HepG2 (cell line): Measurements from ENCODE around the gene TRMT1. TPM values are rescaled to one million over a fixed set of nuclear protein-coding genes. Genes with fewer than 3 reads are reported as not detected.

Experiments used
- ATAC-seq: fragments of 200-7000 bp; cut with Tn5 transposase; 3 replicates; pipeline ENCODE4 v1.9.1; 2020; ENCODE audit warnings: mild to moderate bottlenecking, moderate library complexity
- BruUV-seq: library from RNA; stranded (reverse); fragments of 400-500 nt; replicated peaks from 2 replicates; lab custom pipeline; 2021; lab: Mats Ljungman, UMichigan
- CTCF ChIA-PET: fragments of 300-600 bp; formaldehyde crosslinking; extraction: SDS; loops from one replicate; lab custom pipeline; 2021; ENCODE audit warnings: low total read pairs, inconsistent platforms, low intra/inter-chr PET ratio; lab: Yijun Ruan, JAX
- POLR2A ChIA-PET: fragments of 350-600 bp; sonication (Branson Sonifier 250); formaldehyde crosslinking; loops from one replicate; lab custom pipeline; 2020; ENCODE audit warnings: antibody characterized with exemption, inconsistent platforms; lab: Yijun Ruan, JAX
- DNase-seq: peaks from one replicate; pipeline ENCODE4 v3.0.0-alpha.2; 2015; ENCODE audit warnings: low spot score
- FAIRE-seq: peaks from 3 replicates; lab custom pipeline; 2011; peaks lifted over from hg19 to GRCh38; lab: Jason Lieb, UNC
- H2AFZ ChIP-seq: one replicate; pipeline ENCODE4 v1.6.1; 2011; ENCODE audit warnings: low read length, inconsistent platforms
- H3K27ac ChIP-seq: fragments of 300-600 bp; 3 replicates; pipeline ENCODE4 v1.8.0; 2011; ENCODE audit warnings: mixed run types, mild to moderate bottlenecking, mixed read lengths, low read length, inconsistent platforms; ENCODE audit not compliant: insufficient read depth; ENCODE audit errors: extremely low read length
- H3K27me3 ChIP-seq, 2 experiments: fragments of 200-600 bp in 1 of 2; 2 replicates in 1 of 2; 3 replicates in 1 of 2; pipeline versions ENCODE4 v1.6.0 to v1.8.0; 2011; ENCODE audit warnings: low read length in 2 of 2, mild to moderate bottlenecking in 2 of 2, moderate library complexity in 2 of 2, inconsistent platforms in 1 of 2; ENCODE audit not compliant: insufficient read depth in 2 of 2, control insufficient read depth in 1 of 2
- H3K36me3 ChIP-seq, 2 experiments: fragments of 200-600 bp in 1 of 2; replicated peaks in 1 of 2; 2 replicates in 1 of 2; 3 replicates in 1 of 2; pipeline versions ENCODE4 v1.5.1 to v1.8.0; 2011; ENCODE audit warnings: low read length in 2 of 2, inconsistent platforms in 1 of 2; ENCODE audit not compliant: insufficient read depth in 2 of 2, control insufficient read depth in 1 of 2
- H3K4me1 ChIP-seq: 2 replicates; pipeline ENCODE4 v1.5.1; 2012; ENCODE audit warnings: low read length, inconsistent platforms; ENCODE audit not compliant: insufficient read depth
- H3K4me2 ChIP-seq: 2 replicates; pipeline ENCODE4 v1.6.0; 2011; ENCODE audit warnings: low read depth, low read length, inconsistent platforms
- H3K4me3 ChIP-seq, 3 experiments: fragments of 200-600 bp in 1 of 3; sonication (generic), shearing (Covaris generic) in 1 of 3; replicated peaks in 1 of 3; 2 replicates each; pipeline ENCODE4 v1.5.1; 2011 to 2016; ENCODE audit warnings: low read length in 3 of 3, inconsistent platforms in 2 of 3, low read depth in 2 of 3, mild to moderate bottlenecking in 2 of 3, control low read depth in 1 of 3, mixed read lengths in 1 of 3; ENCODE audit not compliant: insufficient read depth in 1 of 3
- H3K79me2 ChIP-seq: one replicate; pipeline ENCODE4 v1.6.1; 2011; ENCODE audit warnings: low read length, inconsistent platforms; ENCODE audit not compliant: insufficient read depth
- H3K9ac ChIP-seq: 2 replicates; pipeline ENCODE4 v1.6.0; 2011; ENCODE audit warnings: mild to moderate bottlenecking, low read depth, low read length, inconsistent platforms; ENCODE audit not compliant: insufficient read depth
- H3K9me3 ChIP-seq: 2 replicates; pipeline ENCODE4 v1.5.1; 2012; ENCODE audit warnings: mild to moderate bottlenecking, low read length
- H4K20me1 ChIP-seq: 2 replicates; pipeline ENCODE4 v1.6.0; 2011; ENCODE audit warnings: inconsistent platforms, mild to moderate bottlenecking, low read length, moderate library complexity; ENCODE audit not compliant: insufficient read depth
- HDAC2 ChIP-seq: sonication (generic); formaldehyde crosslinking; IDR thresholded peaks from 2 replicates; pipeline ENCODE4 v1.4.0; 2020; ENCODE audit warnings: missing genetic modification reagents
- NFE2L2 ChIP-seq: fragments of 150-350 bp; IDR thresholded peaks from 2 replicates; pipeline ENCODE4 v1.6.1; 2014; ENCODE audit warnings: low read length
- NFIC ChIP-seq: IDR thresholded peaks from 2 replicates; pipeline ENCODE4 v1.6.1; 2012; ENCODE audit warnings: mild to moderate bottlenecking, low read length, inconsistent platforms
- SKI ChIP-seq: fragments of 450-650 bp; IDR thresholded peaks from one replicate; pipeline ENCODE4 v1.6.1; 2018; ENCODE audit warnings: mild to moderate bottlenecking; ENCODE audit not compliant: partially characterized antibody
- SMYD3 ChIP-seq: sonication (generic); formaldehyde crosslinking; IDR thresholded peaks from 2 replicates; pipeline ENCODE4 v1.8.1; 2023; ENCODE audit warnings: mild to moderate bottlenecking, missing genetic modification reagents
- SRF ChIP-seq: IDR thresholded peaks from 2 replicates; pipeline ENCODE4 v1.6.1; 2011; ENCODE audit warnings: mild to moderate bottlenecking, low read depth, low read length, moderate library complexity
- STAG1 ChIP-seq: sonication (generic); formaldehyde crosslinking; IDR thresholded peaks from 2 replicates; pipeline ENCODE4 v1.4.0; 2020; ENCODE audit warnings: missing genetic modification reagents
- U2AF2 ChIP-seq: fragments of 200-400 bp; formaldehyde crosslinking; IDR thresholded peaks from 2 replicates; pipeline ENCODE4 v1.6.1; 2017; ENCODE audit warnings: low read depth, mild to moderate bottlenecking, low read length
- ZNF124 ChIP-seq: sonication (generic); formaldehyde crosslinking; IDR thresholded peaks from 2 replicates; pipeline ENCODE4 v1.4.0; 2020; ENCODE audit warnings: missing genetic modification reagents
- ZNF17 ChIP-seq: sonication (generic); formaldehyde crosslinking; IDR thresholded peaks from 2 replicates; pipeline ENCODE4 v1.5.0; 2020; ENCODE audit warnings: mild to moderate bottlenecking, missing genetic modification reagents
- ZNF264 ChIP-seq: sonication (generic); formaldehyde crosslinking; IDR thresholded peaks from 2 replicates; pipeline ENCODE4 v1.4.0; 2020; ENCODE audit warnings: missing genetic modification reagents
- ZNF605 ChIP-seq: sonication (generic); formaldehyde crosslinking; IDR thresholded peaks from 2 replicates; pipeline ENCODE4 v1.8.0; 2022; ENCODE audit warnings: mild to moderate bottlenecking, missing genetic modification reagents
- ZNF709 ChIP-seq: sonication (generic); formaldehyde crosslinking; IDR thresholded peaks from 2 replicates; pipeline ENCODE4 v1.5.0; 2020; ENCODE audit warnings: mild to moderate bottlenecking, missing genetic modification reagents
- ZNF777 ChIP-seq: sonication (generic); formaldehyde crosslinking; IDR thresholded peaks from 2 replicates; pipeline ENCODE4 v1.4.0; 2020; ENCODE audit warnings: missing genetic modification reagents
- ZSCAN21 ChIP-seq: sonication (generic); formaldehyde crosslinking; IDR thresholded peaks from 2 replicates; pipeline ENCODE4 v1.8.0; 2022; ENCODE audit warnings: mild to moderate bottlenecking, missing genetic modification reagents, moderate library complexity, borderline replicate concordance
- WGBS: methylation state at CpG from one replicate; pipeline ENCODE4 v1.1.6; 2017; ENCODE audit warnings: low lambda C conversion rate; 5-methylcytosine and 5-hydroxymethylcytosine counted together
- in situ Hi-C: cut with HindIII; loops from 2 replicates; pipeline ENCODE4 v1.10.0; 2017; ENCODE audit warnings: low pct_unique_long_range_greater_than_20kb; ENCODE audit not compliant: extremely low pct_ligation_motif_present
- intact Hi-C: fragments of 100-400 bp; cut with micrococcal nuclease; formaldehyde crosslinking; loops from one replicate; pipeline ENCODE4 v1.10.0; 2022; ENCODE audit not compliant: unreplicated experiment
- polyA plus RNA-seq, 8 experiments: library from polyadenylated mRNA; depleted of rRNA in 3 of 8; stranded (reverse) in 7 of 8; unstranded in 1 of 8; fragments of >200 nt; fragmentation: Illumina TruSeq in 4 of 8; extraction: Trizol in 4 of 8; gene quantifications; 2 replicates each; pipeline versions ENCODE4 v1.2.1 to v1.2.3, GENCODE V29; 2011 to 2016; ENCODE audit warnings: low read depth in 4 of 8, missing spikeins in 1 of 8, mixed read lengths in 1 of 8; ENCODE audit not compliant: insufficient read depth in 1 of 8
- total RNA-seq, 5 experiments: library from RNA; depleted of rRNA; stranded (reverse); fragments of >200 nt; fragmentation: Illumina TruSeq; extraction: Trizol; gene quantifications; 2 replicates each; pipeline ENCODE4 v1.2.3, GENCODE V29; 2016; ENCODE audit warnings: low read depth in 1 of 5
- TF ChIP-seq, protein P1 (sequence below): IDR thresholded peaks from 2 replicates; pipeline ENCODE4 v1.6.1; 2016; ENCODE audit warnings: low read depth
- TF ChIP-seq, protein P2 (sequence below), 2 experiments: sonication (generic) in 1 of 2; formaldehyde crosslinking in 1 of 2; IDR thresholded peaks; 2 replicates each; pipeline versions ENCODE4 v1.4.0 to v1.6.1; 2018 to 2020; ENCODE audit warnings: missing genetic modification reagents in 2 of 2, borderline replicate concordance in 1 of 2, low read depth in 1 of 2, mild to moderate bottlenecking in 1 of 2, missing biosample characterization in 1 of 2

TRMT1 gene
- total and polyA plus RNA-seq, 2 of the 13 experiments (the other 11 are each of a cell fraction or from before 2014, with no cell fraction given) = 35.5 to 44.1 TPM

DNA sequence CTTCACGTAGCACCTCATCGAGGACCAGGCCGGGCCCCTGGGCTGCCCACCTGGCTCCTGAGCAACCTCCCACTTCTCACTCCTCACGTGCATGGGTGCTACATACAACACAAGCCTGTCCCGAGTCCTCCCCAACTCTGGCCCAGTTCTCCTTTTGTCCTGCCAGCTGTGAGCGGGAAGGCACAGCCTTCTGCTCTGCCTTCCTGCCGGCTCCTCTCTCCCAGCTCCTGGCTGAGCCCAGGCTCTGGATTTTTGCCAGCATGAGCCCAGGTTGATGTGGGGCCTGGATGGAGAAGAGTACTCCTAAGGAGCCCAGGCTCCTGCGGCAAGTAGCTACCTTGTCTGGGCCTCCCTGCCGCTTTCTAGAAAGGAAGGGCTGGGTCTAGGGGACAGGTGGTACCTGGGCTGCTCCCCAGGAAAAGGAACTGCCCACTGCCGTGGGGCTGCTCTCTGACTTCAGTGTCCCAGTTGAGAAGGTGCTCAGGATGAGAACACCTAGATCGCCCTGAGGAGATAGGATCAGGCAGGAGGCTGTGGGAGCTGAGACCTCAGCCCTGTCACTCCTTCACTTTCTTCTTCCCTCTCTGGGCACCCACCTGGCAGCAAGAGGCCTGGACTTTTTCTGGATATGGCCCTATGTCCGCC, 37.5 kb downstream of the TRMT1 start:
- no TSS peak for BruUV-seq
- peaks cover 13 to 50% of the 10 kb centered on the region in 2 experiments for H3K36me3 ChIP-seq
- FAIRE-seq (no peak), ATAC-seq (no peak), DNase-seq (no peak)
- H3K27me3 ChIP-seq = no peaks in the 10 kb centered on the region
- H3K9me3 ChIP-seq = no peaks in the 10 kb centered on the region
- POLR2A ChIA-PET = no interaction called here
- no peak overlapping the region for H3K4me2 ChIP-seq
- no peaks in the 10 kb centered on the region for H3K79me2 ChIP-seq
- WGBS = 100% methylated on average over 9 of the region's 12 CpGs
- no peaks in the 10 kb centered on the region for H4K20me1 ChIP-seq
- intact Hi-C loops = no loop called here
- in situ Hi-C loops = no loop called here
- no peak overlapping the region for H3K27ac ChIP-seq
- H3K4me1 ChIP-seq = peaks cover 11% of the 10 kb centered on the region
- CTCF ChIA-PET = no interaction called here
- TF ChIP-seq ZNF124 (CRISPR knock-in tag) (no peak), STAG1 (CRISPR knock-in tag) (no peak), SRF (no peak), ZNF605 (CRISPR knock-in tag) (no peak), HDAC2 (CRISPR knock-in tag) (no peak), SKI (no peak), ZNF709 (CRISPR knock-in tag) (no peak), SMYD3 (CRISPR knock-in tag) (no peak), ZNF264 (CRISPR knock-in tag) (no peak), ZNF777 (CRISPR knock-in tag) (no peak), U2AF2 (no peak), ZSCAN21 (CRISPR knock-in tag) (no peak), ZNF17 (CRISPR knock-in tag) (no peak), NFE2L2 (no peak), NFIC (no peak)
- TF ChIP-seq, protein P1, sequence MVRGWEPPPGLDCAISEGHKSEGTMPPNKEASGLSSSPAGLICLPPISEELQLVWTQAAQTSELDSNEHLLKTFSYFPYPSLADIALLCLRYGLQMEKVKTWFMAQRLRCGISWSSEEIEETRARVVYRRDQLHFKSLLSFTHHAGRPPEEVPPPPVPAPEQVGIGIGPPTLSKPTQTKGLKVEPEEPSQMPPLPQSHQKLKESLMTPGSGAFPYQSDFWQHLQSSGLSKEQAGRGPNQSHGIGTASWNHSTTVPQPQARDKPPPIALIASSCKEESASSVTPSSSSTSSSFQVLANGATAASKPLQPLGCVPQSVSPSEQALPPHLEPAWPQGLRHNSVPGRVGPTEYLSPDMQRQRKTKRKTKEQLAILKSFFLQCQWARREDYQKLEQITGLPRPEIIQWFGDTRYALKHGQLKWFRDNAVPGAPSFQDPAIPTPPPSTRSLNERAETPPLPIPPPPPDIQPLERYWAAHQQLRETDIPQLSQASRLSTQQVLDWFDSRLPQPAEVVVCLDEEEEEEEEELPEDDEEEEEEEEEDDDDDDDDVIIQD (CRISPR knock-in tag) = no peak
- TF ChIP-seq, protein P2, sequence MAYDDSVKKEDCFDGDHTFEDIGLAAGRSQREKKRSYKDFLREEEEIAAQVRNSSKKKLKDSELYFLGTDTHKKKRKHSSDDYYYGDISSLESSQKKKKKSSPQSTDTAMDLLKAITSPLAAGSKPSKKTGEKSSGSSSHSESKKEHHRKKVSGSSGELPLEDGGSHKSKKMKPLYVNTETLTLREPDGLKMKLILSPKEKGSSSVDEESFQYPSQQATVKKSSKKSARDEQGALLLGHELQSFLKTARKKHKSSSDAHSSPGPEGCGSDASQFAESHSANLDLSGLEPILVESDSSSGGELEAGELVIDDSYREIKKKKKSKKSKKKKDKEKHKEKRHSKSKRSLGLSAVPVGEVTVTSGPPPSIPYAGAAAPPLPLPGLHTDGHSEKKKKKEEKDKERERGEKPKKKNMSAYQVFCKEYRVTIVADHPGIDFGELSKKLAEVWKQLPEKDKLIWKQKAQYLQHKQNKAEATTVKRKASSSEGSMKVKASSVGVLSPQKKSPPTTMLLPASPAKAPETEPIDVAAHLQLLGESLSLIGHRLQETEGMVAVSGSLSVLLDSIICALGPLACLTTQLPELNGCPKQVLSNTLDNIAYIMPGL (CRISPR knock-in tag; IDR thresholded peaks at IDR 0.05; ENCODE audit: borderline replicate concordance in 1 of 2, low read depth in 1 of 2) = no peak
- H3K4me3 ChIP-seq = no peak overlapping the region
- no peak overlapping the region for H2AFZ ChIP-seq
- H3K9ac ChIP-seq = no peak overlapping the region
